Lower lobe of right lung (tissue), 2 donors: ENCODE results near the gene RNF32. TPM values are rescaled to one million over a fixed set of nuclear protein-coding genes. Genes with fewer than 3 reads are reported as not detected.
"Not testable (repeated sequence)": the region's sequence is repeated elsewhere in the genome, so short reads cannot be mapped to it uniquely, and the experiment has no call there.

Source experiments
- ATAC-seq, 2 donors: fragments of 200-7000 bp; cut with Tn5 transposase; one replicate each; pipeline ENCODE4 v1.9.1; 2020 to 2022; ENCODE audit warnings: mild to moderate bottlenecking in 2 of 2, moderate library complexity in 2 of 2
- DNase-seq: peaks from one replicate; pipeline ENCODE4 v3.0.0-alpha.2; 2020
- H3K27ac ChIP-seq: fragments of 200-600 bp; one replicate; pipeline ENCODE4 v1.8.0; 2022
- H3K27me3 ChIP-seq: fragments of 200-600 bp; one replicate; pipeline ENCODE4 v1.8.0; 2022; ENCODE audit warnings: low read depth
- H3K36me3 ChIP-seq: fragments of 200-600 bp; one replicate; pipeline ENCODE4 v1.8.0; 2022; ENCODE audit warnings: mild to moderate bottlenecking
- H3K4me1 ChIP-seq: fragments of 200-600 bp; one replicate; pipeline ENCODE4 v1.8.0; 2022
- H3K4me3 ChIP-seq: fragments of 200-600 bp; one replicate; pipeline ENCODE4 v1.8.0; 2022; ENCODE audit warnings: mild to moderate bottlenecking
- H3K9me3 ChIP-seq: fragments of 200-600 bp; one replicate; pipeline ENCODE4 v1.8.0; 2022
- intact Hi-C: fragments of 100-400 bp; cut with DNase I; formaldehyde crosslinking; loops from one replicate; pipeline ENCODE4 v1.11.0; 2022
- total RNA-seq: library from RNA; stranded (reverse); fragmentation: NEBNext Ultra II Directional; extraction: Animal tissue kit (Norgen Biotek cat#: 25700); gene quantifications from one replicate; pipeline ENCODE4 v1.2.1, GENCODE V29; 2021
- TF ChIP-seq, protein P1 (sequence below): fragments of 200-600 bp; IDR thresholded peaks from one replicate; pipeline ENCODE4 v1.8.0; 2022; ENCODE audit warnings: antibody characterized with exemption, mild to moderate bottlenecking
- donor health status: DM: no; HTN: yes; CAD: no; lungs with severe emphysema.

The RNF32 gene
- total RNA-seq, 1 donor from 2014 or later, result 3.0 TPM

DNA sequence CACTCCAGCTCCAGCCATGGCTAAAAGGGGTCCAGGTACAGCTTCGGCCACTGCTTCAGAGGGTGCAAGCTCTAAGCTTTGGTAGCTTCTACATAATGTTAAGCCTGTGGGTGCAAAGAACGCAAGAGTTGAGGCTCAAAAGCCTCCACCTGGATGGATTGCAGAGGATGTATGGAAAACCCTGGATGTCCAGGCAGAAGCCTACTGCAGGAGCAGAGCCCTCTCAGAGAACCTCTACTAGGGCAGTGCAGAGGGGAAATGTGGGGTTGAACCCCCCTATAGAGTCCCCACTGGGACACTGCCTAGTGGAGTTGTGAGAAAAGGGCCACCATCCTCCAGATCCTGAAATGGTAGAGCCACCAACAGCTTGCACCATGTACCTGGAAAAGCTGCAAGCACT, 10.7 kb upstream of the RNF32 start:
- H3K4me1 ChIP-seq, result no peaks in the 10 kb centered on the region
- no peaks in the 10 kb centered on the region for H3K36me3 ChIP-seq
- no peak overlapping the region for H3K4me3 ChIP-seq
- H3K27me3 ChIP-seq, result no peaks in the 10 kb centered on the region
- TF ChIP-seq, protein P1, sequence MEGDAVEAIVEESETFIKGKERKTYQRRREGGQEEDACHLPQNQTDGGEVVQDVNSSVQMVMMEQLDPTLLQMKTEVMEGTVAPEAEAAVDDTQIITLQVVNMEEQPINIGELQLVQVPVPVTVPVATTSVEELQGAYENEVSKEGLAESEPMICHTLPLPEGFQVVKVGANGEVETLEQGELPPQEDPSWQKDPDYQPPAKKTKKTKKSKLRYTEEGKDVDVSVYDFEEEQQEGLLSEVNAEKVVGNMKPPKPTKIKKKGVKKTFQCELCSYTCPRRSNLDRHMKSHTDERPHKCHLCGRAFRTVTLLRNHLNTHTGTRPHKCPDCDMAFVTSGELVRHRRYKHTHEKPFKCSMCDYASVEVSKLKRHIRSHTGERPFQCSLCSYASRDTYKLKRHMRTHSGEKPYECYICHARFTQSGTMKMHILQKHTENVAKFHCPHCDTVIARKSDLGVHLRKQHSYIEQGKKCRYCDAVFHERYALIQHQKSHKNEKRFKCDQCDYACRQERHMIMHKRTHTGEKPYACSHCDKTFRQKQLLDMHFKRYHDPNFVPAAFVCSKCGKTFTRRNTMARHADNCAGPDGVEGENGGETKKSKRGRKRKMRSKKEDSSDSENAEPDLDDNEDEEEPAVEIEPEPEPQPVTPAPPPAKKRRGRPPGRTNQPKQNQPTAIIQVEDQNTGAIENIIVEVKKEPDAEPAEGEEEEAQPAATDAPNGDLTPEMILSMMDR, result no peak
- ATAC-seq (no peak), DNase-seq (no peak)
- no peak overlapping the region for H3K27ac ChIP-seq
- intact Hi-C loops, result no loop called here
- H3K9me3 ChIP-seq, result peaks cover 12% of the 10 kb centered on the region

- no peak overlapping the region for H3K4me3 ChIP-seq
- no peak overlapping the region for H3K27ac ChIP-seq
- TF ChIP-seq, protein P1, result no peak
- ATAC-seq (no peak), DNase-seq (no peak)
- no peaks in the 10 kb centered on the region for H3K27me3 ChIP-seq
- no peaks in the 10 kb centered on the region for H3K36me3 ChIP-seq
- intact Hi-C loops, result no loop called here
- no peaks in the 10 kb centered on the region for H3K4me1 ChIP-seq
- peaks cover 1% of the 10 kb centered on the region for H3K9me3 ChIP-seq
Measured at GRCh38 chr7:156634117-156634516, 6.5 kb upstream of the RNF32 start.

GRCh38 chr7:156635529-156636385, 4.8 kb upstream of the RNF32 start:
- DNase-seq (no peak), ATAC-seq (no peak)
- H3K36me3 ChIP-seq, result no peaks in the 10 kb centered on the region
- intact Hi-C loops, result no loop called here
- TF ChIP-seq, protein P1, result no peak
- no peak overlapping the region for H3K27ac ChIP-seq
- no peaks in the 10 kb centered on the region for H3K9me3 ChIP-seq
- H3K4me1 ChIP-seq, result peaks cover 6% of the 10 kb centered on the region
- no peak overlapping the region for H3K4me3 ChIP-seq
- no peaks in the 10 kb centered on the region for H3K27me3 ChIP-seq

DNA sequence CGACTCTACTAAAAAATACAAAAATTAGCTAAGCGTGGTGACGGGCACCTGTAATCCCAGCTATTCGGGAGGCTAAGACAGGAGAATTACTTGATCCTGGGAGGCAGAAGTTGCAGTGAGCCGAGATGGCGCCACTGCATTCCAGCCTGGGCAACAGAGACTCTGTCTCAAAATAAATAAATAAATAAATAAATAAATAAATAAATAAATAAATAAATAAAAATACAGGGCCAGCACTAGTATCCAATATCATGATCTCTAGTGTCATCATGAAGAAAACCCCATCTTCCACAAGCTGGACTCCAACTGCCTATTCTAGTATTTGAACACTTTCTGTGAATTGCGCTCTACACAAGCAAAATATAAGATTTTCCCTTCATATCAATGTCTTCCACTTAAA, 3.5 kb upstream of the RNF32 start:
- intact Hi-C loops, DNase-seq, H3K36me3 ChIP-seq, H3K4me3 ChIP-seq, H3K27ac ChIP-seq, H3K9me3 ChIP-seq, H3K27me3 ChIP-seq, ATAC-seq: not testable (repeated sequence)
- peaks cover 12% of the 10 kb centered on the region for H3K4me1 ChIP-seq

GRCh38 chr7:156638443-156639077, 2.0 kb upstream of the RNF32 start:
- Histone ChIP-seq H3K36me3 (no peaks in the 10 kb centered on the region), H3K4me3 (no peak overlapping the region), H3K27me3 (no peaks in the 10 kb centered on the region), H3K4me1 (peaks cover 12% of the 10 kb centered on the region), H3K9me3 (no peaks in the 10 kb centered on the region), H3K27ac (no peak overlapping the region)
- intact Hi-C loops, result no loop called here
- TF ChIP-seq, protein P1, result no peak
- DNase-seq (no peak), ATAC-seq (no peak)
